ENCODE results near the gene WTAP.

DNA sequence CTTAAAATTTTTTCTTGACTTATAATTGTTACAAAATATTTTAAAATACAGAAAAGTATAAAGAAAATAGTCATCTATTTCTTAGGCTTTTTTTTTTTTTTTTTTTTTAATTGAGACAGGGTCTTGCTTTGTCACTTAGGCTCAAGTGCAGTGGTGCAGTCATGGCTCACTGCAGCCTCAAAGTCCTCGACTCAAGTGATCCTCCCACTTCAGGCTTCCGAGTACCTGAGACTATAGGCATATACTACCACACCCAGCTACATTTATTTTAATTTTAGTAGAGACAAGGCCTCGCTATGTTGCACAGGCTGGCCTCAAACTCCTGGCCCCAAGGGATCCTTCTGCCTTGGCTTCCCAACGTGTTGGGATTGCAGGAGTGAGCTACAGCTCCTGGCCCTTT is 29.2 kb downstream of the WTAP start:
- TF ChIP-seq POLR2A (IDR thresholded peaks at IDR 0.05) = no peak
- TF ChIP-seq, protein P1, sequence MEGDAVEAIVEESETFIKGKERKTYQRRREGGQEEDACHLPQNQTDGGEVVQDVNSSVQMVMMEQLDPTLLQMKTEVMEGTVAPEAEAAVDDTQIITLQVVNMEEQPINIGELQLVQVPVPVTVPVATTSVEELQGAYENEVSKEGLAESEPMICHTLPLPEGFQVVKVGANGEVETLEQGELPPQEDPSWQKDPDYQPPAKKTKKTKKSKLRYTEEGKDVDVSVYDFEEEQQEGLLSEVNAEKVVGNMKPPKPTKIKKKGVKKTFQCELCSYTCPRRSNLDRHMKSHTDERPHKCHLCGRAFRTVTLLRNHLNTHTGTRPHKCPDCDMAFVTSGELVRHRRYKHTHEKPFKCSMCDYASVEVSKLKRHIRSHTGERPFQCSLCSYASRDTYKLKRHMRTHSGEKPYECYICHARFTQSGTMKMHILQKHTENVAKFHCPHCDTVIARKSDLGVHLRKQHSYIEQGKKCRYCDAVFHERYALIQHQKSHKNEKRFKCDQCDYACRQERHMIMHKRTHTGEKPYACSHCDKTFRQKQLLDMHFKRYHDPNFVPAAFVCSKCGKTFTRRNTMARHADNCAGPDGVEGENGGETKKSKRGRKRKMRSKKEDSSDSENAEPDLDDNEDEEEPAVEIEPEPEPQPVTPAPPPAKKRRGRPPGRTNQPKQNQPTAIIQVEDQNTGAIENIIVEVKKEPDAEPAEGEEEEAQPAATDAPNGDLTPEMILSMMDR (IDR thresholded peaks at IDR 0.05) = no peak
